Measurements from ENCODE around the gene DNPEP. TPM values are rescaled to one million over a fixed set of nuclear protein-coding genes. Genes with fewer than 3 reads are reported as not detected.

DNPEP gene
- total and polyA plus RNA-seq, 2 of the 8 experiments (the other 6 are each of a cell fraction or from before 2014, with no cell fraction given), result 59.8 to 109 TPM

- H3K4me2 ChIP-seq (ENCODE audit: insufficient read depth in 1 of 2, low read depth in 2 of 2, low read length in 2 of 2), result no peak overlapping the region
- no peak overlapping the region for H3K9ac ChIP-seq (replicated peaks in 1 of 4; ENCODE audit: extremely low read depth in 1 of 4, low read depth in 3 of 4, low read length in 3 of 4)
- no peaks in the 10 kb centered on the region for H3K36me3 ChIP-seq (ENCODE audit: control insufficient read depth in 2 of 4, insufficient read depth in 4 of 4, low read length in 3 of 4)
- no peaks in the 10 kb centered on the region for H3K79me2 ChIP-seq (ENCODE audit: control insufficient read depth in 1 of 2, insufficient read depth in 2 of 2, low read length in 2 of 2)
- no peak overlapping the region for H3K14ac ChIP-seq (ENCODE audit: insufficient read length)
- no peak overlapping the region for H3K4ac ChIP-seq (replicated peaks; ENCODE audit: insufficient read length, low read depth, low read length)
- no peak for FAIRE-seq
- H2AFZ ChIP-seq (ENCODE audit: low read length), result no peak overlapping the region
- H3K27ac ChIP-seq (ENCODE audit: low read depth, low read length), result no peak overlapping the region
- no peak overlapping the region for H2BK5ac ChIP-seq (ENCODE audit: low read depth, low read length)
- H4K5ac ChIP-seq (ENCODE audit: insufficient read length, low read depth, low read length), result no peak overlapping the region
- ChIA-PET CTCF (ENCODE audit: partially characterized antibody) (interaction anchor here (0.7 to 13.0 kb wide), 14 partner anchors 8 to 133 kb away, joined by 3 to 407 read pairs (median 4); partner anchors contain the start of genes DES, DNPEP and SPEG), POLR2A (ENCODE audit: partially characterized antibody) (interaction anchor here (1.0 kb wide), 1 partner anchor 20 kb away, joined by 3 read pairs; no protein-coding TSS in a partner anchor)
- no peak overlapping the region for H4K8ac ChIP-seq (ENCODE audit: extremely low read depth, insufficient read depth, low read length)
- no peak overlapping the region for H2BK20ac ChIP-seq (ENCODE audit: low read length)
- H3K56ac ChIP-seq (replicated peaks; ENCODE audit: insufficient read length, low read depth, low read length), result no peak overlapping the region
- H2AK5ac ChIP-seq (ENCODE audit: low read depth, low read length), result no peak overlapping the region
- TF ChIP-seq YY1 (IDR thresholded peaks at IDR 0.05; ENCODE audit: low read depth, low read length), result no peak
- TF ChIP-seq SP1 (IDR thresholded peaks at IDR 0.05; ENCODE audit: low read depth, low read length), result no peak
- no peak for TF ChIP-seq KDM4A (IDR thresholded peaks at IDR 0.05; ENCODE audit: low read depth, low read length, severe bottlenecking)
- TF ChIP-seq POU5F1 (IDR thresholded peaks at IDR 0.05; ENCODE audit: low read depth, low read length), result no peak
- TF ChIP-seq CEBPB (IDR thresholded peaks at IDR 0.05; ENCODE audit: low read depth, low read length), result no peak
- no peak for TF ChIP-seq GTF2F1 (IDR thresholded peaks at IDR 0.05; ENCODE audit: borderline replicate concordance, low read depth, low read length)
- no peak for TF ChIP-seq POLR2A (IDR thresholded peaks at IDR 0.05; ENCODE audit: control extremely low read depth in 1 of 2, low read depth in 2 of 2, low read length in 2 of 2)
- no peak overlapping the region for H2BK12ac ChIP-seq (ENCODE audit: low read depth, low read length)
- WGBS, 2 experiments (ENCODE audit: extremely low coverage in 1 of 2, insufficient coverage in 1 of 2, insufficient read length in 1 of 2, insufficient replicate concordance in 2 of 2, low coverage in 1 of 2, low lambda C conversion rate in 2 of 2, missing lambda C conversion rate in 1 of 2), result 80% methylated on average over 1 of the region's 8 CpGs; no CpG with 5 or more reads in 1 of the 2 experiments
- H4K91ac ChIP-seq (replicated peaks; ENCODE audit: insufficient read length, low read length), result no peak overlapping the region
- no peak overlapping the region for H3K18ac ChIP-seq (ENCODE audit: extremely low read depth, low read length)
- H2BK120ac ChIP-seq (replicated peaks; ENCODE audit: low read depth, low read length), result no peak overlapping the region
- H4K20me1 ChIP-seq (replicated peaks in 1 of 2; ENCODE audit: control insufficient read depth in 1 of 2, insufficient read depth in 2 of 2, low read length in 2 of 2), result no peaks in the 10 kb centered on the region
- no peaks in the 10 kb centered on the region for H3K9me3 ChIP-seq (ENCODE audit: insufficient read depth in 2 of 2, low read depth in 1 of 2, low read length in 1 of 2)
- H2BK15ac ChIP-seq (ENCODE audit: low read length), result no peak overlapping the region
- no peaks in the 10 kb centered on the region for H3K23me2 ChIP-seq (ENCODE audit: low read depth, low read length)
- H3K27me3 ChIP-seq (replicated peaks in 1 of 4; ENCODE audit: control insufficient read depth in 3 of 4, extremely low read depth in 1 of 4, insufficient read depth in 3 of 4, low read length in 3 of 4), result peaks cover 0 to 2% (median 0%) of the 10 kb centered on the region in 4 experiments; a peak in 1 of 7 replicates
- H3K23ac ChIP-seq (ENCODE audit: insufficient read length), result no peak overlapping the region
- H3K4me1 ChIP-seq (replicated peaks in 1 of 4; ENCODE audit: control insufficient read depth in 3 of 4, insufficient read depth in 4 of 4, low read length in 3 of 4), result peaks cover 0 to 9% (median 4%) of the 10 kb centered on the region in 4 experiments; a peak in 6 of 7 replicates
- DNase-seq (ENCODE audit: low read depth in 1 of 2, low spot score in 2 of 2), result no peak
- no peak overlapping the region for H3K4me3 ChIP-seq (ENCODE audit: extremely low read depth in 1 of 4, insufficient read depth in 2 of 4, low read depth in 3 of 4, low read length in 4 of 4)
- no peaks in the 10 kb centered on the region for H3K79me1 ChIP-seq (ENCODE audit: low read depth, low read length)
Measured at GRCh38 chr2:219408631-219409030, 20.9 kb upstream of the DNPEP start.

Data from H1 (cell line).